Measurements from ENCODE around the gene TLE4.

Gene TLE4

DNA sequence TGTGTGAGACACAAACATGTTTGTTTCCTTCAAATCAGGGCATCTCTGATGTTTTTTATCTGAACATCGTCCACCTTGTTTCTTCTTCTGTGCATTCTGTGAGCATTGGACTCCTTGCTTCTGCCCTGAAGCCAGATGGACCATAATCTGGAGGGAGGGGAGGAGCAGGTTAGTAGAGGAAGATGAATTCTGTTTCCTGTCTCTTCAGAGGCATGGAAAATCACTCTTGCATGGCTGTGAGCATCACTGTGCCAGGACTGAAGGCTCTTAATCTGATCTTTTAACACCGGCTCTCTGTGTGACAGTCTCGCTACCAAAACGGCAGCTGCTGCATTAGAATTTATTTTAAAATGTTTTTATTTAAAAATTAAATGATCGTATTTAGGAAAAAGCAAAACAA is 43.3 kb downstream of the TLE4 start:
- no peak overlapping the region for H3K27ac ChIP-seq
- no peak for TF ChIP-seq ZFX (IDR thresholded peaks at IDR 0.05; ENCODE audit: borderline replicate concordance)
- TF ChIP-seq, protein P1, sequence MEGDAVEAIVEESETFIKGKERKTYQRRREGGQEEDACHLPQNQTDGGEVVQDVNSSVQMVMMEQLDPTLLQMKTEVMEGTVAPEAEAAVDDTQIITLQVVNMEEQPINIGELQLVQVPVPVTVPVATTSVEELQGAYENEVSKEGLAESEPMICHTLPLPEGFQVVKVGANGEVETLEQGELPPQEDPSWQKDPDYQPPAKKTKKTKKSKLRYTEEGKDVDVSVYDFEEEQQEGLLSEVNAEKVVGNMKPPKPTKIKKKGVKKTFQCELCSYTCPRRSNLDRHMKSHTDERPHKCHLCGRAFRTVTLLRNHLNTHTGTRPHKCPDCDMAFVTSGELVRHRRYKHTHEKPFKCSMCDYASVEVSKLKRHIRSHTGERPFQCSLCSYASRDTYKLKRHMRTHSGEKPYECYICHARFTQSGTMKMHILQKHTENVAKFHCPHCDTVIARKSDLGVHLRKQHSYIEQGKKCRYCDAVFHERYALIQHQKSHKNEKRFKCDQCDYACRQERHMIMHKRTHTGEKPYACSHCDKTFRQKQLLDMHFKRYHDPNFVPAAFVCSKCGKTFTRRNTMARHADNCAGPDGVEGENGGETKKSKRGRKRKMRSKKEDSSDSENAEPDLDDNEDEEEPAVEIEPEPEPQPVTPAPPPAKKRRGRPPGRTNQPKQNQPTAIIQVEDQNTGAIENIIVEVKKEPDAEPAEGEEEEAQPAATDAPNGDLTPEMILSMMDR (IDR thresholded peaks at IDR 0.05): no peak

DNA sequence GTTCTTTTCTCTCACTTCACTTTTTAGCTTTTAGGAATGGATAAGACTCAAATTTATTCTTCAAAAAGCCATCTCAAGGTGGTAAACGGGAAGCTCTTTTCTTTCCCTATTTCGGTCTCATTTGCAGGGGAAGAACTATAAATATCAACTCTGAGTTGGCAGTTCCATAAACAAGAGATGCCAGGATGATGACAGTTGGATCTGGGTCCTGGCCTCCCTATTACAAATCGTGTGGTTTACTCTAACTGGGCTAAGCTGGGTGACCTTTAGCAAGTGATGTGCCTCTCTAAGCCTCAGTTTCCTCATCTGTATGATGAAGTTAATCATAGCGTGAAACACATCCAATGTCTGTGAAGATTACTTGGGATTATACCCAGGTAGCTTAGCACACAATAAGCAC is 44.2 kb downstream of the TLE4 start:
- H3K27ac ChIP-seq: no peak overlapping the region
- no peak for TF ChIP-seq ZFX (IDR thresholded peaks at IDR 0.05; ENCODE audit: borderline replicate concordance)
- TF ChIP-seq, protein P1 (IDR thresholded peaks at IDR 0.05): no peak

DNA sequence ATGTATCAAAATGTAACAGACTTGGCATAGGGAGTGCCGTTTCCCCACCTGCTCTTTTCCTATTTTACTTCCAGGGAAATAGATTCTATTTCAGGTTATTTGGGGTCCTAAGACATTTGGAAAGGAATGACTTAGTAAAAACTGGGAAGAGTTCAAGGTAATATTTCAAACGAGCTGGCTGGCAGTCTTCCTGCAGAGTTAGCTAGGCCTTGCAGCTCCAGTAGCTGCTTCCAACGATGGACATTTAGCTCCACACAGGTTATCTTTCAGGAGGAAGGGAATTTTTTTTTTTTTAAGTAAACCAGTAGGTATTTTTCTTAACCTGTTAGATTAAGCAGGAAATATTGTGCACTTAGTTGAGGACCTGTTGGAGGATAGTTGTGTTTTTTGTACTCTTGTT is 45.2 kb downstream of the TLE4 start:
- H3K27ac ChIP-seq: no peak overlapping the region
- TF ChIP-seq, protein P1 (IDR thresholded peaks at IDR 0.05): no peak
- TF ChIP-seq ZFX (IDR thresholded peaks at IDR 0.05; ENCODE audit: borderline replicate concordance): no peak

DNA sequence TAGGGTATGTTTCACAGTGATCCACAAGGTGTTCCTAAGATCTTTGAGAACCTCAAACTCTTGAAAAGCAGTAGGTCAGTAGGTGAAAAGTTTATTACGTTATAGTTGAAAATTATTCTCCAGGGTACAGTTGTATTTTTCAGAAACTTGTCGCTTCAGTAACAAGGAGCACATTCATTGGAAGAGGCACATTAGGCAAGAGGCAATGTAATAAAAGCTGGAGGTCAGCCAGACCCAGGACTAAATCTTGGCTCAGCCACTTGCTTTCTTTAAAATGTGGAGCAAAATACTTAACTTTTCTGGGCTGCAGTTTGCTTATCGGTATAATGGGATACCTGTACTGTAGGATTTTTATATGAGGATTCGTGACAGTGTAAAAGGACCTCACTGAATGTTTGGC is 45.6 kb downstream of the TLE4 start:
- TF ChIP-seq, protein P1 (IDR thresholded peaks at IDR 0.05): no peak
- TF ChIP-seq ZFX (IDR thresholded peaks at IDR 0.05; ENCODE audit: borderline replicate concordance): no peak
- H3K27ac ChIP-seq: no peak overlapping the region

DNA sequence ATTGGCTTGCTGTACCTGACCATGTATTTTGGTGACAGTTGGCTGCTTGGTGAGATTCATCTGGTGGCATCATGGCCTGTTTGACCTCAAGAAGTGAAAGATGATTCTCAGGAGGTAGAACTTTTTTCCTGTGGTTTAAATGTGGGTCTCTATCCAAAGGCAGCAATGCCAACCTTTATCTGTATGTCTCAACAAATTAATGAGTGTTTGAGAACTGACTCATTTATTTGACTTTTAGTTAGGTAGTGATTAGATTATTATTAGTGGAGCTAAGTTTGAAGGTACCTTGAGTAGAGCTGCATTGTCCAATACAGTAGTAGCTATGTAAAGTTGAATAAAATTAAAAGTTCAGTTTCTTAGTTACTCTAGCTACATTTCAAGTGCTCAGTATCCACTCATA is 48.2 kb downstream of the TLE4 start:
- H3K27ac ChIP-seq: no peak overlapping the region
- TF ChIP-seq, protein P1 (IDR thresholded peaks at IDR 0.05): no peak
- TF ChIP-seq ZFX (IDR thresholded peaks at IDR 0.05; ENCODE audit: borderline replicate concordance): no peak

DNA sequence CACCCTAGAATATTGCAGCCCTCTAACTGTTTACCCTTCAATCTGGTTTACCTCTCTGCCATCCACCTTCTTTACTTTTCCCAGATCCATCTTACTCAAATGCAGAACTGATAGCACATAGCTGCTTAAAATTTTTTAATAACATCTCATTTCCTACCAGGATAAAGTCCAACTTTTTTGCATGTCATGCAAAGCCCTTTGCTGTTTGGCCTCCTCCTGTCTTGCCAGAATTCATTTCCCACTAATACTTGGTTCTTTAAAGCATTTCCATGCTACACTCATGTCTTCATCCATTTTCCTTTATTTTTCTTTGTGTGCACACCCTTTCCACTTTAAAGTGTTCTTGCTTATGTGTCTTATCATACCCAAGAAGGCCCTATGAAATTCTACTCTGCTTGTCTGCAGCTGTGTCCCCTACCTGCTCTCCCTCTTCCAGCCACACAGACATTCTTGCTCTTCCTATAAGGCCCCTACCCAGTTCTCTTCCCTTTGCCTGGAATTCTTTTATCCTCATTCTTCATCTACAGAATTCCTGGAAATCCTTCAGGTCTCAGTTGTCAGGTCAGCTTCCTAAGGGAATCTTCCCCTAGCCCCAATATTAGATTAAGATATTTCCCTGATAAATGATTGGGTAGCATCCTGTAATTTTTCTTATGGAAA is 50.3 kb downstream of the TLE4 start:
- no peak overlapping the region for H3K27ac ChIP-seq
- TF ChIP-seq ZFX (IDR thresholded peaks at IDR 0.05; ENCODE audit: borderline replicate concordance): no peak
- TF ChIP-seq, protein P1 (IDR thresholded peaks at IDR 0.05): no peak

DNA sequence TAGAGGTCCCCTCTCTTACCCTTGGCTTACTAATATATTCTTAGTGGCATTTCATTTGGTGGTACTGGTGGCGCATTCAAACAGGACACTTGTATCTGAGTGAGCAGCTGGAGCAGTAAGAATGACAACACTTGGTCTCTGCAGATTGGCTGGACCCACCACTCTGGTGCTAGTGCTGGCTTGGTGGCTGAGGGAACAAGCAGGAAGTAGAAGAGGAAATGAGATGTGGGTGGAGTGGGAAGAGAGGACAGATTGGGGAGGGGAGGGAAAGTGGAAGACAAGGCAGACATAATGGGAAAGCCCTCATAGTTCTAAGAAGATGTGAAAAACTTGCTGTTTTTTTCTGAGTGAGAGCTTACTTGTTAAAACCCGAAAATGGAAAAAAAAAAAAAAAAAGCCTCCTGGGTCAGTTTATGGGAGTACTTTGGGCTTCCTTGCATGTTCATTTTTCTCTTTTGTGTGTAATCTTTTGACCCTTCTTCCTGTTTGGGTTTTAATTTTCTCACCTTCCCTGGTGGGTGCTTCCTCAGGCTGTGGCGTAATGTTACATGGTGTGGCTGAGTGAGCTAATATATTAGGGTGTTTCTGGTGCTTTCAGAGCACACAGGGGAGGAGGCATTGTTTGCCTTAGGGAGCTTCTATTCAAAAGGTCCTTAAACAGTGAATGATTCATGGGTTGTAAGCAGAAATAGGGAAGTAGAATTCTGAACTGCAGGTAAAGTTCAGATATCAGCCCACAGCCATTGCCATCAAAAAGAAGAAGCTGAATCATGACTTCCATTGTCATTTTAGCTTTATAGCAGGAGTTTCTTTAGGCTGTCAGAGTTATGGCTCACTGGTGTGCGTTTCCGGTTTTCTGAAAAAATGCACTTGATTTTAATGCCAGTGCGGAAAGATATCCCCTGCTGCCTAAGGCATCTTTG is 52.3 kb downstream of the TLE4 start:
- TF ChIP-seq, protein P1 (IDR thresholded peaks at IDR 0.05): no peak
- TF ChIP-seq ZFX (IDR thresholded peaks at IDR 0.05; ENCODE audit: borderline replicate concordance): no peak
- no peak overlapping the region for H3K27ac ChIP-seq
